Middle frontal gyrus (tissue), 1 donor: ENCODE measurements around the gene ELOVL1.
"Not testable (repeated sequence)": the region's sequence is repeated elsewhere in the genome, so short reads cannot be mapped to it uniquely, and the experiment has no call there.

ENCODE experiments used
- DNase-seq: peaks from one replicate; pipeline ENCODE4 v3.0.0-alpha.2; 2015; ENCODE audit warnings: low spot score; ENCODE audit errors: extremely low spot score

ELOVL1 gene

GRCh38 chr1:43382027-43382779 lies 14.4 kb upstream of the ELOVL1 start:
- DNase-seq: peak; percentile 72

- no peak for DNase-seq
These were observed 13.8 kb upstream of the ELOVL1 start for GRCh38 chr1:43381612-43382011.

GRCh38 chr1:43379476-43379875 lies 11.7 kb upstream of the ELOVL1 start:
- no peak for DNase-seq

DNA sequence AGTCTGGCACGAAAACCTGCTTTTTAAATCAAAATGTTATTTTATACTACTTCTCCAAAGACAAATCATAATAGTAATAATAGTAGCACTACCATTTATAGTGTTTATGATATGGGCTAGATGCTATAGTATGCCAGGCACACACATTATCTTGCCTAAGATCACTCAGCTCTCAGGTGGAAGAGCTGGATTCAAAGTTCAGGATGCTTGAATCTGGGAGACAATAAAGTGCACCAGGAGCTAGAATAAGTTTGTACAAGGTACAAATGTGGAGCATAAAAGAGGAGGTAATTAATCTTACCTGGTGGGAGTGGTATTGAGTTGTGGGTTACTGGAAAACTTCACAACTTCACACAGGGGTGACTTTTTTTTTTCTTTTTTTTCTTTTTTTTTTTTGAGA lies 10.0 kb upstream of the ELOVL1 start:
- no peak for DNase-seq

DNA sequence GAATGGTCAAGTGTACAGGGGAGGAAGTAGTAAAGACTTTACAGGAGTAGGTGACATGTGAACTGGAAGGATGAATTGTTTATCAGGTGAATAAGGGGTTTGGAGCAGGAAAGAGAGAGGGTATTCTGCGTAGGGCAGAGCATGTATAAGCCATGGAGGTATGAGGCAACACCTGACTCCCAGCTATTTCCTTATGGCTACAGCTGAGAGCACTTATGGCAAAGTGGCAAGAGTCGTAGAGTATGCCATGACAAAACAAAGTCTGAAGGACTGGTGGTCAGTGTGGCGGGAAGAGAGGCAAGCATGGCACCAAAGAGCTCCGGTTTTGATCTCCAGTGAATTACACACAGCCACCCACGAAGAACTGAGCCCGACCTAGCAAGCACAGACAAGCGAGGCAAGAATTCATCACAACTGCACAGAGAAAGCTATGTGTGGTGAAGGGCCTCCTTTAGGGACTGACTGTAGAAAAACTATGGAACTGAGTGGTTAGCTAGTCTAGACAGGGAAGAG lies 9.0 kb upstream of the ELOVL1 start:
- DNase-seq: no peak

GRCh38 chr1:43373066-43373940 lies 5.5 kb upstream of the ELOVL1 start:
- DNase-seq: no peak

DNA sequence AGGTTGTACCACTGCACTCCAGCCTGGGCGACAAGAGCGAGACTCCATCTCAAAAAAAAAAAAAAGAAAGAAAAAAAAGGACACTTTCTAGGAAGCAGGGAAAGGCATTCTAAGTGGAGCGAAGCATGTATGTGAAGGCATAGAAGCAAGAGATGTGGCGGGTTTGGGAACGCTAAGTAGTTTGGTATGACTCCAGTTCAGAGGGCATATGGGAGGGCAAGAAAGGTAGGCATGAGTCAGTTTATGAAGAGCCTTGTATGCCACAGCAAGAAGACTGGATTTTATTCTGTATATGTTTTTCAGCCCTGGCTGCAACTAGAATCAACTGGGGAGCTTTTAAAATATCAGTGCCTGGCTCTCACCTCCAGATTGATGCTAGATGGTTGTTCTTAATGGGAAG lies 4.4 kb upstream of the ELOVL1 start:
- no peak for DNase-seq

DNA sequence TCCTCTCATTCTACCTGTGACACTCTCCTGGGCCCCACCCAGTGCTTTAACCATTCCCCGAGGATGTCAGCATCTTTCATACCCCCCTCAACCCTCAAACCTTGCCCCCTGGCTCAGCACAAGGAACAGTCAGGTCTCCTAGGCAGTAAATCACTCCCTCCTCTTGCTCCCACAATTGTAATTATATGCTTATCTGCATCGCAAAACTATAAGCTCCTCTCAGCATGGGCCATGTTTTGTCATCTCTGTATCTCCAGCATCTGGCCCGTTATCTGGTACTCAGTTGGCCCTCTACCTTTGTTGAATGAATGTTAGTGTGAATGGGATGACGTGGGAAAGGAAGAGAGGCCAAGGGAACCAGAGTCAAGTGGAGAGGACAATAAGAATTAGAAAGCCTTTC lies 2.8 kb upstream of the ELOVL1 start:
- DNase-seq: no peak

GRCh38 chr1:43369779-43370178 lies 2.0 kb upstream of the ELOVL1 start:
- DNase-seq: not testable (repeated sequence)

DNA sequence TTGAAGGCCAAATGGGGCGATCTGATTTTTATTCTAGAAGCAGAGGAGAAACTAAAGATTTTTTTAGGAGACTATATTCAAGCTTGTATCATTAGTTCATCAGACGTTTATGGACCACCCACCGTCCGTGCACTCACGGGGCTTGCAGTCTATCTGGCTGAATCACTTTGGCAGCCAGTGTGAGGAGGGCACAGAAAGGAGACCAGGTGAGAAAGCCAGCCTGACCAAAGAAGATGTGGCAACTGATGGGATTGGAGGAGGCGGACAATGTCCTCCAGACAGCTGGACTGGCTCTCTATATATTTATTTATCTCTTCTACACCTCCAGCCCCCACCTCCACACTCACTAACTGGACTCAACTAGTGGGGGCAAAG lies 822 bp upstream of the ELOVL1 start:
- no peak for DNase-seq

DNA sequence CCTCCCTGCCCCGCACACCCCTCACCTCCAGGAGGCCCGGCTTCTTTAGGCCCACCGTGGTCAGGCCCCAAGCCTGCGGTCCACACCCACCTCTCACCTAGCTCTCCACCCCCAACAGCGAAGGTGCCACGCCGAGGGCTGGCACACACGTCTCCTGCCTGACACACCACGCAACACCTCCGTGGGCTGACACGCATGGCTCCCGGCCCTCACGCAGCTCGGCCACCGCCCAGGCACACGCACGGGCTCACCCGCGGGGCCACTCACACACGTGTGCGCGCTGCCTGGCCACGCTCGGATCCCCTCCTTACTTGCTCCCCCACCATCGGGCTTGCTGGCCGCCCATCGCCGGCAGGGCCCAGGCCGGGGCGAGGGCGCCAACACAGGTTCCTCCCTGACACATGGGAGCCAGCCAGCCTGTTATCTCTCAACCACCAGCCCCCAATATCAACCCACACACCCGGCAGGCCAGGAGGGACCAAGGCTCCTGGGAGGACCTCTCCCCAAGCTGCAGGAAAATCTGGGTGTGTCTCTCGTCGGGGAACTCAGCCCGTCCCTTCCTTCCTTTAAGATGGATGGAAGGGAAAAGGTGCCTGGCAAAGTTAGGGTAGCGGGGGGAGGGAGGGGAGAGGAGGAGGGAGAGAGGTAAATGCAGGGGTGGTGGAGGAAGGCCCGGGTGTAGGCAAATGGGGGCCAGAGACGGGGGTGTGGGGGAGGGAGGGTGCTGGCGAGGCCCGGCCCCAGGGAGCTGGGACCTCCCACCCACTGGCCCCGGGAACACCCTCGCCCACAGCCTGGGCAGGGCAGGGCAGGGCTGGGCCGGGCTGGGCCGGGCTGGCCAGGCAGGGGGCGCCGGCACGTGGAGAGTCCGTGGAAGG lies 546 bp downstream of the ELOVL1 start:
- no peak for DNase-seq

DNA sequence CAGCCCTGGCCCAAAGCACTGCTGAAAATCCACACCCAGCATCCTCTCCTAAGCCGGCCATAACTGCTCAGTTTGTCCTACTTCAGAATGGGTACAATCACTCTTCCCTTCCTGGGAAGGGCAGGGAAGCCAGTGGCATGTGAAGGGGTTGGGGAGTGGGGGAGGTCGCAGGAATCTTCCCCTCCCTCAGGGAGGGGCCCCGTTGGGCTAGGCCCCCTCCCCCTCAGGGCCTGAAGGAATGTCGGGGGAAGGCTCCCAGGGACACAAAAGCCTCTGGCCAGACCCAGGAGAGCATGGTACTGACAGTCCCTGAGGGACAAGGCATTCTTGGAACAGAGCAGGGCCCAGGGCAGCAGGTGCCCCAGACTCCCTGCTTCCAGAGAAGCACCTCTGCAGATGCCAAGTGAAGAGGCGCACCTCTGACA lies 1.2 kb downstream of the ELOVL1 start:
- no peak for DNase-seq

- no peak for DNase-seq
These were observed 1.6 kb downstream of the ELOVL1 start for GRCh38 chr1:43366179-43366578.

DNA sequence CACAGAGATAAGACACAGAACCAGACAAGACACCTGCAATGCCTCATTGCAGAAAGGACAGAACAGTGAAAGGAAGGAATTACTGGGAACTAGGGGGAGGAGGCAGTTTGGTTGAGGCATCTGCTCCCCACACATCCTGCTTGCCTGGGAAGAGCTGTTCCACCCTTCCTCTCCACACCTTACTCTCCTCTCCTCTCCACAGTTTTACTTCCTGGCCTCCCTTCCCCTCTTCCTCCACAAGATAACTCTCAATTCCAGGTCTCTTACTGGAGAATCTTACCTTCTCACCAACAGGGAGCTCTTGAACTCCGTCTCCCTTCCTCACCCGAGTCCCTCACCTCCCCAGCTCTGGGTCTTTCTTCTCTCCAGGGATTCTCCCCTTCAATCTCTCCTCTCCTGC lies 2.1 kb downstream of the ELOVL1 start:
- no peak for DNase-seq

- no peak for DNase-seq
These were observed 3.8 kb downstream of the ELOVL1 start for GRCh38 chr1:43363935-43364525.

GRCh38 chr1:43363283-43363934 lies 4.4 kb downstream of the ELOVL1 start:
- no peak for DNase-seq

DNA sequence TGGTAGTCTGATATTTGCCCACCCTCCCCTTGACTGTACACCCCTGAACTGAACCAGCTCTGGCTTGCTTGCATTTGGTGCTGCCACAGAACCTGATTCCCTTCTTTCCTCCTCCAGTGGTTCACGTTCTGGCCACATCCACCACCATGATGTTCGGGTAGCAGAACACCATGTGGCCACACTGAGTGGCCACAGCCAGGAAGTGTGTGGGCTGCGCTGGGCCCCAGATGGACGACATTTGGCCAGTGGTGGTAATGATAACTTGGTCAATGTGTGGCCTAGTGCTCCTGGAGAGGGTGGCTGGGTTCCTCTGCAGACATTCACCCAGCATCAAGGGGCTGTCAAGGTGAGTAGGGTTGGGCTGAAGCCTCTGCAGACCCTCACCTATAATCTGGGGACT lies 7.2 kb downstream of the ELOVL1 start:
- DNase-seq: no peak

DNA sequence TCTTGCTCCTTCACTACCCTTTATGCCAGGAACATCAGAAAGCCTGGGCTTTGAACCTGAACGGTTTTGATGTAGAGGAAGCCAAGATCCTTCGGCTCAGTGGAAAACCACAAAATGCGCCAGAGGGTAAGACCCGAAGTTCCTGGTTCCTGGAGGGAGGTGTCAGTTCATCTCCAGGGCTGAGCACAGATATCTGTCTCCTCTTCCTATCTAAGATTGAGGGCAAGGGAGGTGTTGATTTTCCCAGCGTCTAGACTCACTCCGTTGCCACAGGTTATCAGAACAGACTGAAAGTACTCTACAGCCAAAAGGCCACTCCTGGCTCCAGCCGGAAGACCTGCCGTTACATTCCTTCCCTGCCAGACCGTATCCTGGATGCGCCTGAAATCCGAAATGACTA lies 8.1 kb downstream of the ELOVL1 start:
- DNase-seq: no peak

- peak; percentile 96 for DNase-seq
These were observed 8.8 kb downstream of the ELOVL1 start, which contains the start of gene CDC20 for GRCh38 chr1:43358746-43359693. Gene CDC20, plus strand, starts transcription at chr1:43358981. Its CDS starts 235 bp downstream, at chr1:43359216.
